HG02981 (cell line): Measurements from ENCODE around the gene DCPS.

Experiments used
- ATAC-seq: cut with Tn5 transposase; IDR thresholded peaks from one replicate; pipeline ENCODE4 v1.9.1; 2021; ENCODE audit warnings: mild to moderate bottlenecking, moderate library complexity; ENCODE audit not compliant: unreplicated experiment

Gene DCPS

GRCh38 chr11:126327281-126328000 is 23.6 kb downstream of the DCPS start:
- no peak for ATAC-seq

- no peak for ATAC-seq
These were observed 24.1 kb downstream of the DCPS start for GRCh38 chr11:126328001-126328390.

- no peak for ATAC-seq
These were observed 24.6 kb downstream of the DCPS start for GRCh38 chr11:126328444-126328843.

GRCh38 chr11:126328938-126329643 is 25.2 kb downstream of the DCPS start:
- ATAC-seq, result no peak

- no peak for ATAC-seq
These were observed 25.9 kb downstream of the DCPS start for GRCh38 chr11:126329644-126330211.

GRCh38 chr11:126331286-126331685 is 27.4 kb downstream of the DCPS start:
- ATAC-seq, result no peak

GRCh38 chr11:126332221-126332711 is 28.4 kb downstream of the DCPS start:
- no peak for ATAC-seq

- no peak for ATAC-seq
These were observed 29.3 kb downstream of the DCPS start for GRCh38 chr11:126333142-126333541.

- ATAC-seq, result no peak
These were observed 31.0 kb downstream of the DCPS start for GRCh38 chr11:126334659-126335462.

GRCh38 chr11:126335463-126335760 is 31.6 kb downstream of the DCPS start:
- no peak for ATAC-seq

- no peak for ATAC-seq
These were observed 32.3 kb downstream of the DCPS start for GRCh38 chr11:126336138-126336541.

GRCh38 chr11:126336671-126337101 is 32.8 kb downstream of the DCPS start:
- no peak for ATAC-seq

- no peak for ATAC-seq
These were observed 33.2 kb downstream of the DCPS start for GRCh38 chr11:126337126-126337473.

GRCh38 chr11:126337474-126338241 is 33.8 kb downstream of the DCPS start:
- ATAC-seq, result no peak

GRCh38 chr11:126338346-126339055 is 34.6 kb downstream of the DCPS start:
- ATAC-seq, result no peak

- no peak for ATAC-seq
These were observed 35.4 kb downstream of the DCPS start for GRCh38 chr11:126339073-126339862.

GRCh38 chr11:126339863-126340434 is 36.1 kb downstream of the DCPS start:
- ATAC-seq, result no peak

- no peak for ATAC-seq
These were observed 37.2 kb downstream of the DCPS start for GRCh38 chr11:126340960-126341606.
